ENCODE results near the gene LHPP.

Gene LHPP

GRCh38 chr10:124630551-124630950 lies 168.9 kb downstream of the LHPP start:
- DNase-seq: no peak

GRCh38 chr10:124632064-124632531 lies 170.5 kb downstream of the LHPP start:
- peak; percentile 65 for DNase-seq

GRCh38 chr10:124632566-124632965 lies 170.9 kb downstream of the LHPP start:
- DNase-seq: no peak

- DNase-seq: peak; percentile 70
Measured at GRCh38 chr10:124636271-124636995, 174.8 kb downstream of the LHPP start.

GRCh38 chr10:124637091-124637700 lies 175.6 kb downstream of the LHPP start:
- DNase-seq: no peak

- no peak for DNase-seq
Measured at GRCh38 chr10:124637746-124638145, 176.1 kb downstream of the LHPP start.

GRCh38 chr10:124639206-124639605 lies 177.6 kb downstream of the LHPP start:
- DNase-seq: no peak

- no peak for DNase-seq
Measured at GRCh38 chr10:124639646-124640045, 178.0 kb downstream of the LHPP start.

GRCh38 chr10:124640056-124640455 lies 178.4 kb downstream of the LHPP start:
- no peak for DNase-seq

- DNase-seq: peak; percentile 29
Measured at GRCh38 chr10:124640538-124641231, 179.1 kb downstream of the LHPP start.

- DNase-seq: peak; percentile 68
Measured at GRCh38 chr10:124641282-124642087, 179.9 kb downstream of the LHPP start.

GRCh38 chr10:124642088-124642710 lies 180.6 kb downstream of the LHPP start:
- DNase-seq: no peak

- no peak for DNase-seq
Measured at GRCh38 chr10:124643330-124644009, 181.8 kb downstream of the LHPP start.

- DNase-seq: no peak
Measured at GRCh38 chr10:124644236-124644635, 182.6 kb downstream of the LHPP start.

GRCh38 chr10:124644771-124645415 lies 183.3 kb downstream of the LHPP start:
- DNase-seq: no peak

- no peak for DNase-seq
Measured at GRCh38 chr10:124645467-124646095, 184.0 kb downstream of the LHPP start.

GRCh38 chr10:124646483-124647352 lies 185.1 kb downstream of the LHPP start:
- DNase-seq: no peak

GRCh38 chr10:124647421-124648130 lies 186.0 kb downstream of the LHPP start:
- DNase-seq: peak; percentile 85

GRCh38 chr10:124648131-124648475 lies 186.5 kb downstream of the LHPP start:
- no peak for DNase-seq
